Testis (tissue), 2 donors: Measurements from ENCODE around the gene SLAMF9.

Experiments used
- POLR2A ChIP-seq: fragments of 450-650 bp; IDR thresholded peaks from one replicate; pipeline ENCODE4 v1.6.1; 2017; ENCODE audit warnings: antibody characterized with exemption, mild to moderate bottlenecking, moderate library complexity
- TF ChIP-seq, protein P1 (sequence below), 3 experiments: fragments of 450-650 bp in 2 of 3; fragments of 200-600 bp in 1 of 3; sonication (generic) in 1 of 3; IDR thresholded peaks; one replicate each; pipeline ENCODE4 v1.5.1; 2016 to 2019; ENCODE audit warnings: antibody characterized with exemption in 3 of 3, mild to moderate bottlenecking in 2 of 3, moderate library complexity in 1 of 3

DNA sequence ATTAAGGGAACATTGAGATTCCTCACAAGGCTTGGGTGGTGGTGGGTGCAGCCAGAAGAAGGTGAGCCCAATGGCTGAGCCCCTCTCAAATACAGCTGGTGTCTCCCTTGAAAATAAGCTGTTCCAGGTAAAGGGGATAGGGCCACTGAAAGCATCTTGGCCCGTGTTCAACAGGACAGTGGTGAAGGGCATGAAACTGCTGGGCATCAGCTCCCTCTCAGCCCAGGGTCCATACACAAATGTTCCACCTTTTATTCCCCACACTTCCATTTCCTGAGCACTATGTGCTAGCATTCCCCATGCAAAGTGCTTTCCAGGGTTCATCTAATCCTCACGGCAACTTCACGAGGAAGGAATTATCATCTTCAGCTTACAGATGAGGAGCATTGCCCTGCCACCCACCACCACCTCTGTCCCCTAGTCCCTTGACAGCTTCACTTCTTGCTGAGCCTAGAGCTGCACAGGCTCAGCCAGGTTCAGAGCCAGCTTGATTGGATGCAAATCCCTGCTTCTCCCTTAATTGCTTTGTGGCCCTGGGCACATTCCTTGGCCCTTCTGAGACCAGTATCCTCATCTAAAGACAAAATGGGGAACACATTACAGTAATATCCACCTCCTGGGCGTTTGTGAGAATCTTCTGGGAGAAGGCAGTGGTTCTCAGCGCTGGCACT is 38.3 kb downstream of the SLAMF9 start:
- no peak for TF ChIP-seq POLR2A
- TF ChIP-seq, protein P1, sequence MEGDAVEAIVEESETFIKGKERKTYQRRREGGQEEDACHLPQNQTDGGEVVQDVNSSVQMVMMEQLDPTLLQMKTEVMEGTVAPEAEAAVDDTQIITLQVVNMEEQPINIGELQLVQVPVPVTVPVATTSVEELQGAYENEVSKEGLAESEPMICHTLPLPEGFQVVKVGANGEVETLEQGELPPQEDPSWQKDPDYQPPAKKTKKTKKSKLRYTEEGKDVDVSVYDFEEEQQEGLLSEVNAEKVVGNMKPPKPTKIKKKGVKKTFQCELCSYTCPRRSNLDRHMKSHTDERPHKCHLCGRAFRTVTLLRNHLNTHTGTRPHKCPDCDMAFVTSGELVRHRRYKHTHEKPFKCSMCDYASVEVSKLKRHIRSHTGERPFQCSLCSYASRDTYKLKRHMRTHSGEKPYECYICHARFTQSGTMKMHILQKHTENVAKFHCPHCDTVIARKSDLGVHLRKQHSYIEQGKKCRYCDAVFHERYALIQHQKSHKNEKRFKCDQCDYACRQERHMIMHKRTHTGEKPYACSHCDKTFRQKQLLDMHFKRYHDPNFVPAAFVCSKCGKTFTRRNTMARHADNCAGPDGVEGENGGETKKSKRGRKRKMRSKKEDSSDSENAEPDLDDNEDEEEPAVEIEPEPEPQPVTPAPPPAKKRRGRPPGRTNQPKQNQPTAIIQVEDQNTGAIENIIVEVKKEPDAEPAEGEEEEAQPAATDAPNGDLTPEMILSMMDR (IDR thresholded peaks at IDR 0.05), result no peak
